Measurements from ENCODE around the gene PSMC5. TPM values are rescaled to one million over a fixed set of nuclear protein-coding genes. Genes with fewer than 3 reads are reported as not detected.

Gene PSMC5
- total RNA-seq, 4 donors from 2014 or later, result 55.0 to 87.9 (median 80.7) TPM

DNA sequence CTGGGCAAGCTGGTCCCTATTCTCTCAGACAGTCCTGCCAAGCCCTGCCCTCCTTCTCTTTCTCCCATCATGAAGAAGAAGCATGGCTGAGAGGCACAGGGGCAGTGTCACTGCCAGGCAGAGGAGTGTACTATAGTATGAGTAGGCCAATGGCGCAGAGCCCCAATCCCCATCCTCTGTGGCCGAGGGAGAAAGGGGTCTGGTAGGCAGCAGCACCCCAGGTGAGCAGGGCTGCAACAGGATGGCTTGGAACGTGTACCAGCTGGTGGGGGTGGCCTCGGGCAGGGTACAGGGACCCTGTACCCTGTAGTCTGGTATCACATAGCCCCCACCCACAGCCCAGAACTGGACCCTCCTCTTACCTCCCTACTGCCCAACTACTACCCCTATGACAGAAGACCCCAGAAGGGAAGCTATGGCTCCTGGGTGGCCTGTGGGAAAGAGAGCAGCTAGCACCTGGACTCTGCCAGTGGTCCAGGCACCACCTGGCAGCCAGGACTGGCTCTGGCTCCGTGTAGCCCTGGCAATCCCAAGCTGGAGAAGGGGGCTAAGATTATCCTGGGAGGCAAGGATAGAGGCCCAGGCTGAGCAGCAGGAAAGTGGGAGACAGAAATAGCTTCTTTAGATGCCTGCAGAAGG lies 10.8 kb downstream of the PSMC5 start:
- intact Hi-C loops (cut with DNase I), result no loop called here
- Histone ChIP-seq H3K9me3 (no peaks in the 10 kb centered on the region), H3K27ac (peak overlapping the region; percentile 92 to 97 (median 94)), H3K4me3 (peak overlapping the region in 3 of 4 donors; percentile 26 to 95 (median 90)), H3K4me1 (peaks cover 43 to 82% (median 55%) of the 10 kb centered on the region in 3 donors), H3K27me3 (no peaks in the 10 kb centered on the region), H3K36me3 (peaks cover 20 to 46% (median 38%) of the 10 kb centered on the region in 3 donors)
- no peak for TF ChIP-seq POLR2A (IDR thresholded peaks at IDR 0.05)
- TF ChIP-seq, protein P1, sequence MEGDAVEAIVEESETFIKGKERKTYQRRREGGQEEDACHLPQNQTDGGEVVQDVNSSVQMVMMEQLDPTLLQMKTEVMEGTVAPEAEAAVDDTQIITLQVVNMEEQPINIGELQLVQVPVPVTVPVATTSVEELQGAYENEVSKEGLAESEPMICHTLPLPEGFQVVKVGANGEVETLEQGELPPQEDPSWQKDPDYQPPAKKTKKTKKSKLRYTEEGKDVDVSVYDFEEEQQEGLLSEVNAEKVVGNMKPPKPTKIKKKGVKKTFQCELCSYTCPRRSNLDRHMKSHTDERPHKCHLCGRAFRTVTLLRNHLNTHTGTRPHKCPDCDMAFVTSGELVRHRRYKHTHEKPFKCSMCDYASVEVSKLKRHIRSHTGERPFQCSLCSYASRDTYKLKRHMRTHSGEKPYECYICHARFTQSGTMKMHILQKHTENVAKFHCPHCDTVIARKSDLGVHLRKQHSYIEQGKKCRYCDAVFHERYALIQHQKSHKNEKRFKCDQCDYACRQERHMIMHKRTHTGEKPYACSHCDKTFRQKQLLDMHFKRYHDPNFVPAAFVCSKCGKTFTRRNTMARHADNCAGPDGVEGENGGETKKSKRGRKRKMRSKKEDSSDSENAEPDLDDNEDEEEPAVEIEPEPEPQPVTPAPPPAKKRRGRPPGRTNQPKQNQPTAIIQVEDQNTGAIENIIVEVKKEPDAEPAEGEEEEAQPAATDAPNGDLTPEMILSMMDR (IDR thresholded peaks at IDR 0.05), result no peak
- 43% methylated on average over 5 of the region's 5 CpGs; no CpG with 5 or more reads in 1 of the 2 donors for WGBS, 2 donors
- no peak for DNase-seq

DNA sequence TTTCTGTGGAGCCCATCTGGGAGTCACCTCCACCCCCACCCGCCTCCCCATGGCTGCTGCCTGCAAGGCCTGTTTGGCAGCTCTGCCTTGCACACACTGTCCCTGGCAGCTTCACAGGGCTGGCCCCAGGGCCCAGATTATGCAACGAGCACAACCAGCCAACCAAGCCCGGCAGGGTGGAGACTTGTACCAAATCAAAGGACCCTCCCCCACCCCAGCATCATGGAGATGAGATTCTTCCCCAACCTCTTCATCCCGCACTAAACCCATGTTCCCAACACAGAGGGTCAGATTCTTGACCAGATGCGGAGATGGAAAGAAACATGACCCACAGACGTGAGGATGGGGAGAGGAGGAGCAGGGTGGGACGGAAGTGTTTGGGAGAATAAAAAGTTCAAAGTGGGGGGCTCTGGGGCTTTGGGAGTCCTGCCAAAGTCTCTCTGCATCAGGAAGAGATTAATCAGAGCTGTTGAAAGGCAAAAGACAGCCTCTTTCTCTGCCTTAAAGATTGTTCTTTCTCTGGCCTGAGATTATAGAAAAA lies 11.5 kb downstream of the PSMC5 start:
- Histone ChIP-seq H3K4me3 (peak overlapping the region; percentile 1 to 95 (median 58)), H3K9me3 (no peaks in the 10 kb centered on the region), H3K27ac (peak overlapping the region; percentile 92 to 97 (median 94)), H3K36me3 (peaks cover 14 to 39% (median 32%) of the 10 kb centered on the region in 3 donors), H3K4me1 (peaks cover 44 to 86% (median 55%) of the 10 kb centered on the region in 3 donors), H3K27me3 (no peaks in the 10 kb centered on the region)
- intact Hi-C loops (cut with DNase I), result no loop called here
- TF ChIP-seq, protein P1 (IDR thresholded peaks at IDR 0.05), result no peak
- TF ChIP-seq POLR2A (IDR thresholded peaks at IDR 0.05), result peak in 1 of 4 donors; percentile 28
- WGBS, 2 donors, result 3 to 46% methylated on average over 4 to 5 of the region's 7 CpGs
- no peak for DNase-seq

DNA sequence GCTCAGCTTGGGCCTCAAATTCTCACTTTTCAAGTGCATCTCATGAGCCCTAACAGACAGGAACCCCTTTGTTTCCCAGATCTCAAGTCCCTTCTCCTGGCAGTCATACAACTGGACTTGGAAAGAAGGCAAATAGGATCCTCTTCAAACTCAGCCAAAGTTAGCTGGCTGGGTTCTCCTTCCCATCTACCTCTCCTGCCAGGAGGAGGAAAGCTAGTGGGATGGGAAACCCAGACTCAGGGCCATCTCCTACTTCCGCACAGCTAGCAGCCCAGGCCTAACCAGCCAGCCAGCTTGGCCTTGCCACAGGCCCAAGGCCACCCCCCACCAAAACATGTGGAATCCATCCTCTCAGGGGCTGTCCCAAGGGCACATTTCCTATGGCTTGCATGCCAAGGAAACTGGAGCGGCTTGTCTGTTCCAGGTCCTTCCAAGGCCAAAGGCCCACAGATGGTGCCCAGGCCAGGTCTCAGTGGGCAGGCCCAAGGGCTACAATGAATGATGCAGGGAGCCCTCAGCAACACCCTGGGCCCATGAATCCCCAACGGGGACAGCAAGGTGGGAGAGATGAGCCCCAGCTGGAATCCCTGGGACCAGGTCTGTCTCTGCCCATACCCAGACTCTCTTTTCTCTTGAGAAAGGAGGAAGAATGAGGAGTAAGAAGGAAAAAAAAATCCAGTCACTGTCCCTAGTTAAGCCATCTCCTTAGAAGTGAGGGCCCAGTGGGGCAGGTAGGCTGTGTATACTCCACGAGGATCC lies 13.5 kb downstream of the PSMC5 start:
- WGBS, 2 donors, result 15 to 43% methylated on average over 2 of the region's 4 CpGs
- H3K27ac ChIP-seq, result peak overlapping the region; percentile 92 to 97 (median 96)
- intact Hi-C loops (cut with DNase I), result no loop called here
- H3K36me3 ChIP-seq, result peaks cover 0 to 19% (median 15%) of the 10 kb centered on the region in 3 donors
- H3K27me3 ChIP-seq, result no peaks in the 10 kb centered on the region
- H3K9me3 ChIP-seq, result no peaks in the 10 kb centered on the region
- peaks cover 41 to 68% (median 43%) of the 10 kb centered on the region in 3 donors for H3K4me1 ChIP-seq
- DNase-seq, result no peak
- H3K4me3 ChIP-seq, result peak overlapping the region; percentile 77 to 95 (median 92)
- TF ChIP-seq, protein P1 (IDR thresholded peaks at IDR 0.05), result no peak
- no peak for TF ChIP-seq POLR2A (IDR thresholded peaks at IDR 0.05)

DNA sequence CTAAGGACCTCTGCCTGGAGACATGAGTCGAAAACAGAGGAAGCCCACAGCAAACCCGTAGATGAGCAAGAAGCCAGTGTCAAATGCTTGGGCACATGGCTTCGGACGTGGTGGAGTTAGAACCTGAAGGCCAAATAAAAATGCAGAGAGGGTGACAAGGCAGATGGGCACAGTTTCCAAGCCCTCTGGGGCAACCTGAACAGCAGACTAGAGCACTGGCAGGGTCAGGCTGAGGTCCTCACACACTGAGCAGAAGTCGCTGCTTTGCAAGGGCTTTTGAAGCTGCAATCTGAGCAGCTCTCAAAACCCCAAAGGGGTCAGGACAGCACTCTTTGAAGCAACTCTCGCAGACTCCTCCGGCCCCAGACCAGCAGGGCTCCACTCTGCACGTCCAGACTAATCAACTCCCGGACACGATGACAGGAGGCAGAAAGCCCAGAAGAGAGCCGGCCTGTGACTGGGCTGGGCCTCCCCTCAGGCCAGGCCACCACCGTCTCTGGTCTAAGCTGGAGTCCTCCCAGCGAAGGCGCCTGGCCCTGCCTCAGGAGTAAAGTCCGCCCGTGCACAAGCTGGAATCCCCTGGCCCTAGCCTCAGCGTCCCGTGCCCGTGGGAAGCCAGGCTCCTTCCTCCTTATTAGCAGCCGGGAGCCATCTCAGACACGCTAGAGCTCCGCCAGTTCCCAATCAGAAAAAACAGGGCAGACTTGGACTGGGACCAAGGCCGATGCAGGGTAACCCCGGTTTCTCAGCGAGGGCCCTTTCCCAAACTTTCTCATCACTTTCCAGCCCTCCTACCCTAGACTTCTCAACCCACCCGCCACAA lies 14.3 kb downstream of the PSMC5 start:
- Histone ChIP-seq H3K9me3 (no peaks in the 10 kb centered on the region), H3K36me3 (peaks cover 0 to 11% (median 11%) of the 10 kb centered on the region in 3 donors), H3K4me3 (peak overlapping the region; percentile 77 to 95 (median 92)), H3K27me3 (no peaks in the 10 kb centered on the region), H3K27ac (peak overlapping the region; percentile 92 to 97 (median 96)), H3K4me1 (peaks cover 41 to 62% (median 43%) of the 10 kb centered on the region in 3 donors)
- no peak for DNase-seq
- 2 to 3% methylated on average over 16 to 20 of the region's 26 CpGs for WGBS, 2 donors
- intact Hi-C loops (cut with DNase I), result no loop called here
- peak in 1 of 4 donors; percentile 15 for TF ChIP-seq POLR2A (IDR thresholded peaks at IDR 0.05)
- TF ChIP-seq, protein P1 (IDR thresholded peaks at IDR 0.05), result no peak
